HepG2 (cell line): ENCODE results near the gene C5AR2. TPM values are rescaled to one million over a fixed set of nuclear protein-coding genes. Genes with fewer than 3 reads are reported as not detected.

Experiments
- ATF1 ChIP-seq: IDR thresholded peaks from 2 replicates; pipeline ENCODE4 v1.6.1; 2016; ENCODE audit warnings: mild to moderate bottlenecking, control low read depth
- BHLHE40 ChIP-seq: IDR thresholded peaks from 2 replicates; pipeline ENCODE4 v1.6.1; 2011; ENCODE audit warnings: low read length, improper control_type of control experiment
- KDM6A ChIP-seq: IDR thresholded peaks from 2 replicates; pipeline ENCODE4 v1.6.1; 2016; ENCODE audit warnings: low read depth
- KLF13 ChIP-seq: sonication (generic); formaldehyde crosslinking; IDR thresholded peaks from 2 replicates; pipeline ENCODE4 v1.4.0; 2020; ENCODE audit warnings: mild to moderate bottlenecking, missing genetic modification reagents
- KLF6 ChIP-seq: IDR thresholded peaks from 2 replicates; pipeline ENCODE4 v1.8.0; 2016; ENCODE audit warnings: missing biosample characterization, missing genetic modification reagents
- MAFK ChIP-seq, 2 experiments: IDR thresholded peaks in 1 of 2; conservative IDR thresholded peaks in 1 of 2; 2 replicates each; pipeline ENCODE4 v1.6.1; 2011; ENCODE audit warnings: improper control_type of control experiment in 2 of 2, low read length in 2 of 2
- MEIS2 ChIP-seq: sonication (generic); formaldehyde crosslinking; IDR thresholded peaks from 2 replicates; pipeline ENCODE4 v1.9.0; 2021; ENCODE audit warnings: mild to moderate bottlenecking, missing genetic modification reagents
- PHF21A ChIP-seq: sonication (generic); formaldehyde crosslinking; IDR thresholded peaks from 2 replicates; pipeline ENCODE4 v1.5.0; 2020; ENCODE audit warnings: mild to moderate bottlenecking, missing genetic modification reagents
- PTBP1 ChIP-seq: fragments of 200-400 bp; formaldehyde crosslinking; IDR thresholded peaks from 2 replicates; pipeline ENCODE4 v1.6.1; 2018; ENCODE audit warnings: low read length, low read depth; ENCODE audit not compliant: poor library complexity, severe bottlenecking
- SNAPC4 ChIP-seq: sonication (generic); formaldehyde crosslinking; IDR thresholded peaks from 2 replicates; pipeline ENCODE4 v1.4.0; 2020; ENCODE audit warnings: mild to moderate bottlenecking, missing genetic modification reagents
- ZFYVE20 ChIP-seq: sonication (generic); formaldehyde crosslinking; IDR thresholded peaks from 2 replicates; pipeline ENCODE4 v1.8.0; 2023; ENCODE audit warnings: low read depth, mild to moderate bottlenecking, moderate library complexity, missing genetic modification reagents, borderline replicate concordance
- ZNF17 ChIP-seq: sonication (generic); formaldehyde crosslinking; IDR thresholded peaks from 2 replicates; pipeline ENCODE4 v1.5.0; 2020; ENCODE audit warnings: mild to moderate bottlenecking, missing genetic modification reagents
- ZNF691 ChIP-seq: sonication (generic); formaldehyde crosslinking; IDR thresholded peaks from 2 replicates; pipeline ENCODE4 v1.4.0; 2020; ENCODE audit warnings: missing genetic modification reagents, low read depth, mild to moderate bottlenecking, borderline replicate concordance
- ZNF720 ChIP-seq: sonication (generic); formaldehyde crosslinking; IDR thresholded peaks from 2 replicates; pipeline ENCODE4 v1.4.0; 2020; ENCODE audit warnings: missing genetic modification reagents
- polyA plus RNA-seq, 8 experiments: library from polyadenylated mRNA; depleted of rRNA in 3 of 8; stranded (reverse) in 7 of 8; unstranded in 1 of 8; fragments of >200 nt; fragmentation: Illumina TruSeq in 4 of 8; extraction: Trizol in 4 of 8; gene quantifications; 2 replicates each; pipeline versions ENCODE4 v1.2.1 to v1.2.3, GENCODE V29; 2011 to 2016; ENCODE audit warnings: low read depth in 4 of 8, missing spikeins in 1 of 8, mixed read lengths in 1 of 8; ENCODE audit not compliant: insufficient read depth in 1 of 8
- total RNA-seq, 5 experiments: library from RNA; depleted of rRNA; stranded (reverse); fragments of >200 nt; fragmentation: Illumina TruSeq; extraction: Trizol; gene quantifications; 2 replicates each; pipeline ENCODE4 v1.2.3, GENCODE V29; 2016; ENCODE audit warnings: low read depth in 1 of 5
- TF ChIP-seq, protein P1 (sequence below): sonication (generic); formaldehyde crosslinking; IDR thresholded peaks from 2 replicates; pipeline ENCODE4 v1.4.0; 2020; ENCODE audit warnings: low read depth, missing genetic modification reagents
- TF ChIP-seq, protein P2 (sequence below): sonication (generic); formaldehyde crosslinking; IDR thresholded peaks from 2 replicates; pipeline ENCODE4 v1.8.0; 2022; ENCODE audit warnings: mild to moderate bottlenecking, missing genetic modification reagents, borderline replicate concordance
- TF ChIP-seq, protein P3 (sequence below): sonication (generic); formaldehyde crosslinking; IDR thresholded peaks from 2 replicates; pipeline ENCODE4 v1.5.0; 2020; ENCODE audit warnings: missing genetic modification reagents, mild to moderate bottlenecking, borderline replicate concordance

Gene C5AR2
- total and polyA plus RNA-seq, 2 of the 13 experiments (the other 11 are each of a cell fraction or from before 2014, with no cell fraction given), result 0.09 to 0.24 TPM

- TF ChIP-seq, protein P1, sequence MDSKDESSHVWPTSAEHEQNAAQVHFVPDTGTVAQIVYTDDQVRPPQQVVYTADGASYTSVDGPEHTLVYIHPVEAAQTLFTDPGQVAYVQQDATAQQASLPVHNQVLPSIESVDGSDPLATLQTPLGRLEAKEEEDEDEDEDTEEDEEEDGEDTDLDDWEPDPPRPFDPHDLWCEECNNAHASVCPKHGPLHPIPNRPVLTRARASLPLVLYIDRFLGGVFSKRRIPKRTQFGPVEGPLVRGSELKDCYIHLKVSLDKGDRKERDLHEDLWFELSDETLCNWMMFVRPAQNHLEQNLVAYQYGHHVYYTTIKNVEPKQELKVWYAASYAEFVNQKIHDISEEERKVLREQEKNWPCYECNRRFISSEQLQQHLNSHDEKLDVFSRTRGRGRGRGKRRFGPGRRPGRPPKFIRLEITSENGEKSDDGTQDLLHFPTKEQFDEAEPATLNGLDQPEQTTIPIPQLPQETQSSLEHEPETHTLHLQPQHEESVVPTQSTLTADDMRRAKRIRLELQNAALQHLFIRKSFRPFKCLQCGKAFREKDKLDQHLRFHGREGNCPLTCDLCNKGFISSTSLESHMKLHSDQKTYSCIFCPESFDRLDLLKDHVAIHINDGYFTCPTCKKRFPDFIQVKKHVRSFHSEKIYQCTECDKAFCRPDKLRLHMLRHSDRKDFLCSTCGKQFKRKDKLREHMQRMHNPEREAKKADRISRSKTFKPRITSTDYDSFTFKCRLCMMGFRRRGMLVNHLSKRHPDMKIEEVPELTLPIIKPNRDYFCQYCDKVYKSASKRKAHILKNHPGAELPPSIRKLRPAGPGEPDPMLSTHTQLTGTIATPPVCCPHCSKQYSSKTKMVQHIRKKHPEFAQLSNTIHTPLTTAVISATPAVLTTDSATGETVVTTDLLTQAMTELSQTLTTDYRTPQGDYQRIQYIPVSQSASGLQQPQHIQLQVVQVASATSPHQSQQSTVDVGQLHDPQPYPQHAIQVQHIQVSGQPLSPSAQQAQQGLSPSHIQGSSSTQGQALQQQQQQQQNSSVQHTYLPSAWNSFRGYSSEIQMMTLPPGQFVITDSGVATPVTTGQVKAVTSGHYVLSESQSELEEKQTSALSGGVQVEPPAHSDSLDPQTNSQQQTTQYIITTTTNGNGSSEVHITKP, result peak; percentile 79; the same call in 1 of the 2 replicates
- peak; percentile 87 for TF ChIP-seq ATF1
- TF ChIP-seq SNAPC4, result no peak
- TF ChIP-seq KDM6A (CRISPR knock-in tag), result peak; percentile 92
- TF ChIP-seq KLF6, result no peak
- TF ChIP-seq ZNF720 (CRISPR knock-in tag), result no peak
- peak; percentile 67 for TF ChIP-seq ZNF691 (CRISPR knock-in tag)
- no peak for TF ChIP-seq PTBP1
- TF ChIP-seq BHLHE40, result no peak
- TF ChIP-seq MEIS2 (CRISPR knock-in tag), result peak; percentile 96; the same call in 1 of the 2 replicates
- TF ChIP-seq PHF21A, result peak; percentile 92
- TF ChIP-seq KLF13, result no peak
- TF ChIP-seq, protein P2, sequence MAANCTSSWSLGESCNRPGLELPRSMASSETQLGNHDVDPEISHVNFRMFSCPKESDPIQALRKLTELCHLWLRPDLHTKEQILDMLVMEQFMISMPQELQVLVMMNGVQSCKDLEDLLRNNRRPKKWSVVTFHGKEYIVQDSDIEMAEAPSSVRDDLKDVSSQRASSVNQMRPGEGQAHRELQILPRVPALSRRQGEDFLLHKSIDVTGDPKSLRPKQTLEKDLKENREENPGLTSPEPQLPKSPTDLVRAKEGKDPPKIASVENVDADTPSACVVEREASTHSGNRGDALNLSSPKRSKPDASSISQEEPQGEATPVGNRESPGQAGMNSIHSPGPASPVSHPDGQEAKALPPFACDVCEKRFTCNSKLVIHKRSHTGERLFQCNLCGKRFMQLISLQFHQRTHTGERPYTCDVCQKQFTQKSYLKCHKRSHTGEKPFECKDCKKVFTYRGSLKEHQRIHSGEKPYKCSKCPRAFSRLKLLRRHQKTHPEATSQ (CRISPR knock-in tag), result no peak
- TF ChIP-seq, protein P3, sequence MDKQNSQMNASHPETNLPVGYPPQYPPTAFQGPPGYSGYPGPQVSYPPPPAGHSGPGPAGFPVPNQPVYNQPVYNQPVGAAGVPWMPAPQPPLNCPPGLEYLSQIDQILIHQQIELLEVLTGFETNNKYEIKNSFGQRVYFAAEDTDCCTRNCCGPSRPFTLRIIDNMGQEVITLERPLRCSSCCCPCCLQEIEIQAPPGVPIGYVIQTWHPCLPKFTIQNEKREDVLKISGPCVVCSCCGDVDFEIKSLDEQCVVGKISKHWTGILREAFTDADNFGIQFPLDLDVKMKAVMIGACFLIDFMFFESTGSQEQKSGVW (CRISPR knock-in tag), result no peak
- peak in 1 of 2 experiments; percentile 44; a peak in 3 of 4 replicates for TF ChIP-seq MAFK (conservative IDR thresholded peaks at IDR 0.05 in 1 of 2, IDR thresholded peaks at IDR 0.05 in 1 of 2; ENCODE audit: low read length in 2 of 2)
- TF ChIP-seq ZFYVE20, result no peak
- TF ChIP-seq ZNF17 (CRISPR knock-in tag), result no peak
Observed at GRCh38 chr19:47315125-47315821, 16.7 kb upstream of the C5AR2 start (continued).
